Parathyroid adenoma (tissue), 2 donors: ENCODE measurements around the gene KATNAL1.

Source experiments
- H2AFZ ChIP-seq: fragments of 300-600 bp; sonication (generic); one replicate; pipeline ENCODE4 v1.7.0; 2017; ENCODE audit warnings: antibody characterized with exemption, mild to moderate bottlenecking
- H3K27ac ChIP-seq: fragments of 300-600 bp; sonication (generic); one replicate; pipeline ENCODE4 v1.7.0; 2017
- H3K27me3 ChIP-seq: fragments of 300-600 bp; sonication (generic); one replicate; pipeline ENCODE4 v1.7.0; 2017; ENCODE audit warnings: low read length; ENCODE audit not compliant: control insufficient read depth, insufficient read depth
- H3K36me3 ChIP-seq: fragments of 300-600 bp; sonication (generic); one replicate; pipeline ENCODE4 v1.7.0; 2017; ENCODE audit warnings: low read length; ENCODE audit not compliant: control insufficient read depth, insufficient read depth
- H3K4me1 ChIP-seq: fragments of 300-600 bp; sonication (generic); one replicate; pipeline ENCODE4 v1.7.0; 2017; ENCODE audit warnings: control low read depth
- H3K4me2 ChIP-seq: fragments of 300-600 bp; sonication (generic); one replicate; pipeline ENCODE4 v1.7.0; 2017; ENCODE audit warnings: low read length
- H3K4me3 ChIP-seq: fragments of 300-600 bp; sonication (generic); one replicate; pipeline ENCODE4 v1.7.0; 2017; ENCODE audit warnings: low read depth, low read length
- H3K79me2 ChIP-seq: fragments of 300-600 bp; sonication (generic); one replicate; pipeline ENCODE4 v1.7.0; 2017; ENCODE audit warnings: control low read depth
- H3K9ac ChIP-seq: fragments of 300-600 bp; sonication (generic); one replicate; pipeline ENCODE4 v1.7.0; 2017; ENCODE audit warnings: mild to moderate bottlenecking
- H3K9me3 ChIP-seq: fragments of 300-600 bp; sonication (generic); one replicate; pipeline ENCODE4 v1.7.0; 2017; ENCODE audit warnings: low read length; ENCODE audit not compliant: control insufficient read depth
- TF ChIP-seq, protein P1 (sequence below): fragments of 300-600 bp; sonication (generic); IDR thresholded peaks from one replicate; pipeline ENCODE4 v1.7.0; 2017; ENCODE audit warnings: antibody characterized with exemption, mild to moderate bottlenecking
- donor health status: primary hyperparathyroidism.

The KATNAL1 gene

DNA sequence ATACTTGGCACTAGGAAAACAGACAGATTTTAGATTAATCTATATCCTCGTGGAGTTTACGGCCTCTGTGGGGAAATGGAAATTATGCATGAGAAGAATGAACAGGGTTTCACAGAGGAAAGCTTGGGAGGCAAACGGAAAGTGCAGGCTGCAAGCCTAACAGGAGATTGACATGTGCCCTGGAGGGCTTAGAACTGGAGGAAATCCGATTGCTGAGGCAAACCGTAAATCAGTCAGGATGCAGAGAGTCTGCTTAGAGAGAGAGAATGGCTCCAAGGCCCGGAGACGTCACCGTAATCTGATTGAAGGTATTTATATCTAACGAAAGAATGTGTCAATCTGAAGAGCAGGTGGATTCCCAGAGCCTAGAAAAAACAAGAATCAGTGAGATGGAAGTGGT is 143.2 kb downstream of the KATNAL1 start:
- no peaks in the 10 kb centered on the region for H3K79me2 ChIP-seq
- H3K9ac ChIP-seq, result no peak overlapping the region
- H3K36me3 ChIP-seq, result no peaks in the 10 kb centered on the region
- no peak overlapping the region for H2AFZ ChIP-seq
- H3K27me3 ChIP-seq, result no peaks in the 10 kb centered on the region
- TF ChIP-seq, protein P1, sequence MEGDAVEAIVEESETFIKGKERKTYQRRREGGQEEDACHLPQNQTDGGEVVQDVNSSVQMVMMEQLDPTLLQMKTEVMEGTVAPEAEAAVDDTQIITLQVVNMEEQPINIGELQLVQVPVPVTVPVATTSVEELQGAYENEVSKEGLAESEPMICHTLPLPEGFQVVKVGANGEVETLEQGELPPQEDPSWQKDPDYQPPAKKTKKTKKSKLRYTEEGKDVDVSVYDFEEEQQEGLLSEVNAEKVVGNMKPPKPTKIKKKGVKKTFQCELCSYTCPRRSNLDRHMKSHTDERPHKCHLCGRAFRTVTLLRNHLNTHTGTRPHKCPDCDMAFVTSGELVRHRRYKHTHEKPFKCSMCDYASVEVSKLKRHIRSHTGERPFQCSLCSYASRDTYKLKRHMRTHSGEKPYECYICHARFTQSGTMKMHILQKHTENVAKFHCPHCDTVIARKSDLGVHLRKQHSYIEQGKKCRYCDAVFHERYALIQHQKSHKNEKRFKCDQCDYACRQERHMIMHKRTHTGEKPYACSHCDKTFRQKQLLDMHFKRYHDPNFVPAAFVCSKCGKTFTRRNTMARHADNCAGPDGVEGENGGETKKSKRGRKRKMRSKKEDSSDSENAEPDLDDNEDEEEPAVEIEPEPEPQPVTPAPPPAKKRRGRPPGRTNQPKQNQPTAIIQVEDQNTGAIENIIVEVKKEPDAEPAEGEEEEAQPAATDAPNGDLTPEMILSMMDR, result no peak
- H3K27ac ChIP-seq, result no peak overlapping the region
- H3K4me1 ChIP-seq, result no peaks in the 10 kb centered on the region
- H3K4me3 ChIP-seq, result no peak overlapping the region
- no peak overlapping the region for H3K4me2 ChIP-seq
- H3K9me3 ChIP-seq, result no peaks in the 10 kb centered on the region

GRCh38 chr13:30163441-30163840 is 143.9 kb downstream of the KATNAL1 start:
- H3K4me1 ChIP-seq, result no peaks in the 10 kb centered on the region

GRCh38 chr13:30159446-30159839 is 147.9 kb downstream of the KATNAL1 start:
- Histone ChIP-seq H3K9me3 (no peaks in the 10 kb centered on the region), H3K4me1 (no peaks in the 10 kb centered on the region), H3K27ac (no peak overlapping the region), H3K79me2 (no peaks in the 10 kb centered on the region), H3K36me3 (no peaks in the 10 kb centered on the region), H3K4me2 (no peak overlapping the region), H3K9ac (no peak overlapping the region), H2AFZ (no peak overlapping the region), H3K27me3 (no peaks in the 10 kb centered on the region), H3K4me3 (no peak overlapping the region)
- TF ChIP-seq, protein P1, result no peak

More at GRCh38 chr13:30163441-30163840, 143.9 kb downstream of the KATNAL1 start:
- no peak overlapping the region for H3K4me2 ChIP-seq
- no peak overlapping the region for H2AFZ ChIP-seq
- H3K4me3 ChIP-seq, result no peak overlapping the region
- TF ChIP-seq, protein P1, result no peak
- H3K27ac ChIP-seq, result no peak overlapping the region
- no peaks in the 10 kb centered on the region for H3K27me3 ChIP-seq
- no peaks in the 10 kb centered on the region for H3K9me3 ChIP-seq
- H3K36me3 ChIP-seq, result no peaks in the 10 kb centered on the region
- no peaks in the 10 kb centered on the region for H3K79me2 ChIP-seq
- no peak overlapping the region for H3K9ac ChIP-seq

DNA sequence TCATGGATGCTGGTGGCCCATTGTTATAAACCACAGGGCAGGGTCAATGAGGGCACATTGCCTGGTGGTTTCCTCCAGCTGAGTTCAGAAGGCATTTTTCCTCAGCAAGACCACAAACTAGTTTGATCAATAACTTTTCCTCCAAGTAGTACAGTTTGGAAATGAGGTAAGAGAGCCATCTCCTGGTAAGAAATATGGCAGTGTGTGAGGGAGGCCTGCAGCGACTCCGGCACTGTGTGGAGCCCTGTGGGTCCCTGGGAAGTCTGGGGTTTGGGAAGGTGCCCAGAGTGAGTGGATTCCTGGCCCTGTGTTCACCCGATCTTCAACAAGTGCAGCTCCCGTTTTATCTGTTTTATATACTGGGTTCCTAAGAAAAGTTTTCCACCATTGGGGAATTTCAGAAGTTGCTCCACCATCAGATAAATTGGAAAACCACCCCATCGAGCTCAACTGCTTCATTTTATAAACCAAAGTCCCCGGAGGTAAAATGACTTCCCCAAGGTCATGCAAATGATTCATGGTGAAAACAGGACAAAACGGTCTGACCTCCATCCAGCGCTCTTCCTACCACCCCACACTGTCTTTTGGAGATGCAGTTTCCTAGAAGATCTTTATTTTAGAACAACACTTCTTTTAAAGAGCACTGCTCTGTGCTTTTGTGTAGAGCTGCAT is 148.4 kb downstream of the KATNAL1 start:
- no peak overlapping the region for H3K4me2 ChIP-seq
- no peak overlapping the region for H3K9ac ChIP-seq
- H3K4me1 ChIP-seq, result no peaks in the 10 kb centered on the region
- no peaks in the 10 kb centered on the region for H3K79me2 ChIP-seq
- H2AFZ ChIP-seq, result no peak overlapping the region
- TF ChIP-seq, protein P1, result no peak
- no peaks in the 10 kb centered on the region for H3K27me3 ChIP-seq
- no peaks in the 10 kb centered on the region for H3K36me3 ChIP-seq
- no peak overlapping the region for H3K4me3 ChIP-seq
- H3K9me3 ChIP-seq, result no peaks in the 10 kb centered on the region
- H3K27ac ChIP-seq, result no peak overlapping the region

DNA sequence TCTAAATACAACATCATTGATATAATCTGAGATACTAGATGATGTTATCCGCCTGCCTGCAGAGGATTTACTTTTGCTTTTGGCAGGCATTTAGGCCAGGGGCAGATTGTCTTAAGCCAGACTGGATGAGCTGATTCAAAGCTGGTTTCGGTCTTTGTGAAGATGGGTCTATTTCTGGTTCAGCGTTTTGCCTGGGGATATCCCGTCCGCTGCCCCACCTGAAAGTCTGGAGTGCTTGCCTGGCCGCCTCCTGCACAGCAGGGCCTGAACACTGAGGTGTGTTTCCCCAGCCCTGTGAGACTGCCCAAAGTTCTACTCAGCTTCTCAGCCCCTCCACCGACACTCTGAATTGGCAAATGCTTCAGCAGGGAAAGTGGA is 149.7 kb downstream of the KATNAL1 start:
- Histone ChIP-seq H3K4me3 (no peak overlapping the region), H3K9me3 (no peaks in the 10 kb centered on the region), H3K4me2 (no peak overlapping the region), H3K4me1 (no peaks in the 10 kb centered on the region), H3K9ac (no peak overlapping the region), H3K79me2 (no peaks in the 10 kb centered on the region), H3K27me3 (no peaks in the 10 kb centered on the region), H3K36me3 (no peaks in the 10 kb centered on the region), H3K27ac (no peak overlapping the region), H2AFZ (no peak overlapping the region)
- TF ChIP-seq, protein P1, result no peak
